LNCAP (cell line): Measurements from ENCODE around the gene TRAF5.
A peak's percentile ranks its signal among the peaks of the same experiment; 100 is the strongest.

Experiments used
- TF ChIP-seq, protein P1 (sequence below): fragments of 450-650 bp; IDR thresholded peaks from 2 replicates; pipeline ENCODE4 v1.5.1; 2017; ENCODE audit warnings: mild to moderate bottlenecking

The TRAF5 gene

DNA sequence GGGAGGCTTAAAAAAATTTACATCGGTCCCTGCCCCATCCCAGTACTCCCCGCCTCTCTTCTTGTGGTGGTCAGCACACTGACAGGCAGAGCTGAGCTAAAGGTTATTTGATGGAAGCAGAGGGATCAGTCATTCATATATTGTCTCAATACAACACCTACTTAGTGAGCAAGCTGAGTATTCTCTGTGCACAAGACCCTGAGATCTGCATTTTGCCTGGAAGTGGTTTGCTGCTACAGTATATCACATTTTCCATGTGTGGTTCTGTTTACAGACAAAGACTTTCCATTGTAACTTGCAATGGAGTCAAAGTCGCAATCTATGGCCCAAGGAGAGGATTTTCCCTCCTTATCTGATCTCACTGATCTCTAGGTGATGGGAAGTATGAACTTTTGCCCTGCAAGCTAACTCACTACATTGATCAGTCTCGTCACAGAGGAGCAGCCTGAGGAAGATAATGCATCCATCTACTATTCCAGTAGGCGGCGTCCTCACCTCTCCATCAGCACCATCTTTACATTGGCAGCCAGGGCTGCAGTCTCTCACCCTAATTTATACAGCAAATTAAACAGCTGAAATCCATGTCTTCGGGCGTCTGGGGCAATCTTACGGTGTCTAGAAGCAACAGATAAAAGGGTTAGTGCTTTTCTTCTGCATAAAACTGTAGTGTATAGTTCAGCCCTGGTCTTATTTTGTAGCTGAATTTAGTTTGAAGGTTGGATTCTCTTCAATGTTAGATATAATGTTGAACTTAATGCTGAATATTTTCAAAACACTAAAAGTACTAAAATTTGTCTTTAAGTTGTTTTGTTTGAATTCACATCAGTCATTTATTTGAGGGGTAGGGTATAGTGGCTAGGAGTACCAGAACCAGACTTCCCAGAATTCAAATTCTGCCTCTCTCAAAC lies 3.2 kb upstream of the TRAF5 start:
- TF ChIP-seq, protein P1, sequence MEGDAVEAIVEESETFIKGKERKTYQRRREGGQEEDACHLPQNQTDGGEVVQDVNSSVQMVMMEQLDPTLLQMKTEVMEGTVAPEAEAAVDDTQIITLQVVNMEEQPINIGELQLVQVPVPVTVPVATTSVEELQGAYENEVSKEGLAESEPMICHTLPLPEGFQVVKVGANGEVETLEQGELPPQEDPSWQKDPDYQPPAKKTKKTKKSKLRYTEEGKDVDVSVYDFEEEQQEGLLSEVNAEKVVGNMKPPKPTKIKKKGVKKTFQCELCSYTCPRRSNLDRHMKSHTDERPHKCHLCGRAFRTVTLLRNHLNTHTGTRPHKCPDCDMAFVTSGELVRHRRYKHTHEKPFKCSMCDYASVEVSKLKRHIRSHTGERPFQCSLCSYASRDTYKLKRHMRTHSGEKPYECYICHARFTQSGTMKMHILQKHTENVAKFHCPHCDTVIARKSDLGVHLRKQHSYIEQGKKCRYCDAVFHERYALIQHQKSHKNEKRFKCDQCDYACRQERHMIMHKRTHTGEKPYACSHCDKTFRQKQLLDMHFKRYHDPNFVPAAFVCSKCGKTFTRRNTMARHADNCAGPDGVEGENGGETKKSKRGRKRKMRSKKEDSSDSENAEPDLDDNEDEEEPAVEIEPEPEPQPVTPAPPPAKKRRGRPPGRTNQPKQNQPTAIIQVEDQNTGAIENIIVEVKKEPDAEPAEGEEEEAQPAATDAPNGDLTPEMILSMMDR = peak; percentile 94

DNA sequence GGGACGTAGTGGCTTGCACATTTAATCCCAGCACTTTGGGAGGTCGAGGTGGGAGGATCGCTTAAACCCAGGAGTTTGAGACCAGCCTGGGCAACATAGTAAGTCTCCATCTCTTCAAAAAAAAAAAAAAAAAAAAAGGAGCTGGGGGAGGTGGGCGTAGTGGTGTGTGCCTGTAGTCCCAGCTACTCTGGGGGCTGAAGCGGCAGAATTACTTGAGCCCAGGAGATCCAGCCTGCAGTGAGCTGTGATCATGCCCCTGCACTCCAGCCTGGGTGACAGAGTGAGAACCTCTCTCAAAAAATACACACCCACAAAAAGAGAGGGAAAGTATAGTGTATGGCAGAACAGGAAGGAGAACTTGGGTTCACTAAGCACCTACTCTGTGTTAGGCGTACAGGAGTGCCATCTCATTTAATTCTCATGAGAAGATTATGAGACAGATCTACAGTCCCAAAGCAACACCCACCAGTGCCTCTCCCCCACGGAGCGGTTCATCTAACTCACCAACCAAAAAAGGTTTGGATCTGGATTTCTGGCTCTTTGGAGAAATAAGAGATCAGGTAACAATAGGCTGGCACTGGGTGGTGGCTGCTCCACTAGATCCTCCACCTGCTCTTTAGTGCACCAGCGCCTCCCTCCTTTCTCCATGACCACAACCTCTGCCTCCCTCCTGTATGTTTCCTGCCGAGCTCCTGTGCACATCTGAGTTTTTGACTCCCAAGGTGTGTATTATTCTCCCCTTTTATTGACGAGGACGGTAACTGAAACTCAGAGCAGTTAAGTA lies 1.4 kb upstream of the TRAF5 start:
- TF ChIP-seq, protein P1 = no peak

DNA sequence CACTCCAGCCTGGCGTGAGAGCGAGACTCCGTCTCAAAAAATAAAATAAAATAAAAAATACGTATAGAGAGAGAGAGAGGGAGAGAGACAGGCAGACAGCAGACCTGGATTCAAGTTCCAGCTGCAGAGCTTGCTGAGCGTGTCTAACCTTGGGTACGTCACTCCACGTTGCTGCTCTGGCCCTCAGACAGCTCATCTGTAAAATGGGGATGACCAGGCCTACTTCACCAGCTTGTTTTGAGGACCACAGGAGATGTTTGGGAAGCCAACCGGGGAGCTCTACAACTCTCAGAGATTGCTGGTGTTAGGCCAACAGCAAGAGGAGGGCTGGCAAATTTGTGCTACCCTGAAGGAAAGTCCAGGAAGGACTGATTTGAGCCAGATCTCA lies 499 bp upstream of the TRAF5 start:
- TF ChIP-seq, protein P1 = no peak

DNA sequence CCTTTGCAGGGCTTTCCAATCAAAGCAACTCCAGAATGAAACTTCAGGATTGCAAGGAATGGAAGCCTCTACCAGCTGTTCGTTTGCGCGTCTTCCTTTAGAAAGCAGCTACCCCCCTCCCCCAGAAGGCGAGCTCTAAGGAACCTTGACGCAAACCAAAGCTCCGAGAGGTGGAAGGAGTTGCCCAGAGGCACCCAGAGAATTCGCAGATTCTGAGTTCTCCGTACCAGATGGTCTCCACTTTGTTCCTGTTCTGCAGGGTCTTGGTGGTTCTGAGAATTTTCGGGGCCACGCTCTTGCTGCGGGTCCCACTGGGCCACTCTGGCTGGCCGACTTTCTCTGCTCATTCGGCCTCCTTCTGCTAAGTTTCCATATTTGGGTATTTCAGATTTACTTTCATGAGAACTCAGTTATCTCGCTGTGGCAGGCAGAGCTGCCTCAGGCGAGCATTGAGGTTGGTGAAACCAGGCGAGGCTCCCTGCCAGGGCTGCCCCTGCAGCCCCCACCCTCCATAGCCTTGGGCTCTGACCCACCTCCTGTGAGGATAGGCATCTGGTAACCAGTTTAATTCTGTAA lies 801 bp downstream of the TRAF5 start:
- TF ChIP-seq, protein P1 = no peak

DNA sequence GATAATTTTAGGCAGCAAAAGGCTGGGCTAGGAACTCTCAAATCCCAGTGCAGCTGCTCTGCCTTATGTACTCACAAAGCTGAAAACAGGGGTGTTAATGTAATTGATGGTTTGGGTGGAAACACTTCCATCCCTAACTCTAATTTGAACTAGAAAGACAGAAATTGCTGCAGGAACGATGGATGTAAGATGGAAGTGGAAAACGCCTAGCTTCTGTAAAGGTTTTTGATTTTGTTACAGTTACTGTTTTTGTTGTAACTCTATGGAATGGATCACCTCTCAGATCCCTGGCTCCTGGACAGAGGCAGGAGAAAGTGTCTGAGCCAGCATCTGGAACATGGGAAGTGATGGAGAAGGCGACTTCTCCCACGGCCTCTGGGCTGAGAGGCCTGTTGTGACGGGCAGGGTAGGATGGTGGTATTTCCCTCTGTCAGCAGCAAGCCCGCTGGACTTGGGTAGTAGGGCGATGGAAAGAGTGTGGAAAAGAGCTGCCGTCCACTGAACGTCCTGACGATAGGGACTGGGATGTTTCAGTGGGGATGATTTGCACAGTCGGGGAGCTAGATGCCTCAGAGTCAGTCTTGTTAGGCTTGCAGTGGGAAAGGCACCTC lies 1.6 kb downstream of the TRAF5 start:
- TF ChIP-seq, protein P1 = no peak

DNA sequence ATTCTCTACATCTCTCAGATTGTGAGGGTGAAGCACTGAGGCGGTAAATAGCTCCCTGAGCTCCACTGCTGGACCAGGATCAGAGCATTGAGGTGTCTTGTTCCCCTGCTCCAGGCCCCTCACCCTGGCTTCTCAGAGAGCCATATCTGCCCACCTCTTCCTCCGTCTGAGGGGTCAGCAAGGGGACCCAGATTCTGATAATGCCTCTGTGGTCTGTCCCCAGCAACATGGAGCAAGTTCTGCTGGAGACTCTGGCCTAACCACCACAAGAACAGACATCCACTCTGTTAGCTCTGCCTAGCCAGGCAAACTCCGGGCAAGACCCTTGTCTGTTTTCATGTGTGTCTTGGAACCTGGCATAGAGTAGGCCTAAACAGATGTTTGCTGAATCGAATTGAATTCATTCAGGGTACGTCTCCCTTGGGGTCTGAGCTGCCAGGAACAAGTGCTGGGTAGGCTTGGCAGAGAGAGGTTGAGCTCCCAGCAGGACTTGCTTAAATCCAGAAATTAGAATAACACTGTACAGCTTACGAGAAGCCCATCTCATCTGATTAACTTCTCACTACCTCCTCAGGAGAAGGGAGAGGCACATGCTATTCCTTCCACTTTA lies 2.3 kb downstream of the TRAF5 start:
- TF ChIP-seq, protein P1 = no peak

DNA sequence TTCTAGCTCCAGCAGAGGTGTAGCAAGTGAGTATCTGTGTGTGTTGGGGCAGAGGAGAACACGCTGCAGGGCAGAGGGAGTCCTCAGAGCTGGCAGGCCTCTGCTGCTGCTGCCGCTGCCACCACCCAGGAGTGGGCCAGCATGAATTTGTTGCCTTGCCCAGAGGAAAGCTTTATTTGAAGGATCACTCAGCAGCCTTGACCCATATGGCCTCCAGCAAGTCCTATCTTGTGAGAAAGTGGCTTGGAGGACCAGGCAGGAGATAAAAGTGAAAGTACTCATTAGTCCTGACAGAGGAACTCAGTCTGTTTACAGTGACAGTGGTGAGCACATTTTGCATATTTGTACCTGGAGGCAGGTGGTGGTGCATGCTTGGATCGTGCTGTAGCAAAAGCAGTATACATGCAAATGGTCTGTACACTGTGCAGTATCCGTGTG lies 3.1 kb downstream of the TRAF5 start:
- TF ChIP-seq, protein P1 = no peak
